ENCODE data around the gene VILL. TPM values are rescaled to one million over a fixed set of nuclear protein-coding genes. Genes with fewer than 3 reads are reported as not detected.

The VILL gene
- polyA plus RNA-seq, 1 of the 3 experiments (the other 2 are of a cell fraction) = 8.8 TPM

DNA sequence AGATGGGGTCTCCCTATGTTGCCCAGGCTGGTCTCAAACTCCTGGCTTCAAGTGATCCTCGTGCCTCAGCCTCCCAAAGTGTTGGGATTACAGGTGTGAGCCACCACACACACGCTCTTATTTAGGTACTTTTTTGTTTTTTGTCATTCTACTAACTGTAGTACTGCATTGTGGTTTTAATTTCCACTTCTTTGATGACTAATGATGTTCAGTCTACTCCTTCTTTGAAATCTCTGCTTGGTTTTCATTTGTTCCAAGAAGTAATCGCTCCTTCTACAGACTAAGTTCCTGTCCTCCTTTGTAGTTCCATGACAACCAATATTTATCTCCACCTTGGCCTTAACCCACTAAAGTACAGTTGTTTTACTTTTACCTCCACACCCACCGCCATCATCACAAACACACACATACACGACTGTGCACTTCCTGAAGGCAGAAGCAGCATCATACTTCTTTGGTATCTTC lies 47.9 kb downstream of the VILL start:
- Histone ChIP-seq H3K27me3 (ENCODE audit: insufficient read depth) (no peaks in the 10 kb centered on the region), H3K4me3 (ENCODE audit: low read depth in 2 of 2, low read length in 1 of 2) (no peak overlapping the region), H3K27ac (ENCODE audit: low read depth in 2 of 2, low read length in 1 of 2) (no peak overlapping the region), H3F3A (replicated peaks; ENCODE audit: insufficient read depth) (no peaks in the 10 kb centered on the region), H3K9ac (no peak overlapping the region), H3K9me2 (no peaks in the 10 kb centered on the region), H3K36me3 (replicated peaks in 1 of 2; ENCODE audit: control insufficient read depth in 1 of 2, insufficient read depth in 2 of 2, low read length in 1 of 2) (no peaks in the 10 kb centered on the region), H3K4me1 (ENCODE audit: control insufficient read depth in 1 of 2, insufficient read depth in 2 of 2, low read depth in 1 of 2, low read length in 1 of 2) (no peaks in the 10 kb centered on the region), H4K20me1 (ENCODE audit: insufficient read depth) (no peaks in the 10 kb centered on the region), H3K4me2 (no peak overlapping the region), H2AFZ (ENCODE audit: low read depth) (no peak overlapping the region), H3K79me2 (ENCODE audit: insufficient read depth) (no peaks in the 10 kb centered on the region), H3K9me3 (no peaks in the 10 kb centered on the region)
- TF ChIP-seq FOSL2 (IDR thresholded peaks at IDR 0.05; ENCODE audit: borderline replicate concordance, low read depth) (no peak), TCF12 (IDR thresholded peaks at IDR 0.05) (no peak), EZH2phosphoT487 (IDR thresholded peaks at IDR 0.05; ENCODE audit: borderline replicate concordance, low read depth) (no peak), ELF1 (IDR thresholded peaks at IDR 0.05) (no peak), POLR2AphosphoS5 (IDR thresholded peaks at IDR 0.05; ENCODE audit: low read depth, low read length) (no peak), CHD2 (IDR thresholded peaks at IDR 0.05; ENCODE audit: low read length, partially characterized antibody) (no peak), TEAD4 (IDR thresholded peaks at IDR 0.05; ENCODE audit: borderline replicate concordance, insufficient read depth) (no peak), NFIC (IDR thresholded peaks at IDR 0.05; ENCODE audit: borderline replicate concordance) (no peak), REST (IDR thresholded peaks at IDR 0.05; ENCODE audit: low read depth, low read length) (no peak), SIN3A (IDR thresholded peaks at IDR 0.05; ENCODE audit: borderline replicate concordance, low read depth, low read length) (no peak), JUND (IDR thresholded peaks at IDR 0.05) (no peak)
- TF ChIP-seq, protein P1, sequence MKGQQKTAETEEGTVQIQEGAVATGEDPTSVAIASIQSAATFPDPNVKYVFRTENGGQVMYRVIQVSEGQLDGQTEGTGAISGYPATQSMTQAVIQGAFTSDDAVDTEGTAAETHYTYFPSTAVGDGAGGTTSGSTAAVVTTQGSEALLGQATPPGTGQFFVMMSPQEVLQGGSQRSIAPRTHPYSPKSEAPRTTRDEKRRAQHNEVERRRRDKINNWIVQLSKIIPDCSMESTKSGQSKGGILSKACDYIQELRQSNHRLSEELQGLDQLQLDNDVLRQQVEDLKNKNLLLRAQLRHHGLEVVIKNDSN (IDR thresholded peaks at IDR 0.05; ENCODE audit: borderline replicate concordance, low read depth) = no peak
- TF ChIP-seq, protein P2, sequence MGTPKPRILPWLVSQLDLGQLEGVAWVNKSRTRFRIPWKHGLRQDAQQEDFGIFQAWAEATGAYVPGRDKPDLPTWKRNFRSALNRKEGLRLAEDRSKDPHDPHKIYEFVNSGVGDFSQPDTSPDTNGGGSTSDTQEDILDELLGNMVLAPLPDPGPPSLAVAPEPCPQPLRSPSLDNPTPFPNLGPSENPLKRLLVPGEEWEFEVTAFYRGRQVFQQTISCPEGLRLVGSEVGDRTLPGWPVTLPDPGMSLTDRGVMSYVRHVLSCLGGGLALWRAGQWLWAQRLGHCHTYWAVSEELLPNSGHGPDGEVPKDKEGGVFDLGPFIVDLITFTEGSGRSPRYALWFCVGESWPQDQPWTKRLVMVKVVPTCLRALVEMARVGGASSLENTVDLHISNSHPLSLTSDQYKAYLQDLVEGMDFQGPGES (IDR thresholded peaks at IDR 0.05; ENCODE audit: low read depth, low read length) = no peak
- TF ChIP-seq, protein P3, sequence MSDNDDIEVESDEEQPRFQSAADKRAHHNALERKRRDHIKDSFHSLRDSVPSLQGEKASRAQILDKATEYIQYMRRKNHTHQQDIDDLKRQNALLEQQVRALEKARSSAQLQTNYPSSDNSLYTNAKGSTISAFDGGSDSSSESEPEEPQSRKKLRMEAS (IDR thresholded peaks at IDR 0.05; ENCODE audit: low read depth) = no peak
- POLR2A ChIA-PET = no interaction called here
- DNase-seq = no peak
- WGBS (ENCODE audit: low lambda C conversion rate) = 72% methylated on average over 5 of the region's 5 CpGs
- CTCF ChIA-PET = no interaction called here

Measured in SK-N-SH (cell line).